T-helper 1 cell treated with Interleukin-12 subunit alpha and Interleukin-12 subunit beta and Interleukin-4 antibody, amounts not matched to agents 30 ng/mL and 1 ng/mL, for 36 hours (primary cell): ENCODE measurements around the gene ZNF385D. TPM values are rescaled to one million over a fixed set of nuclear protein-coding genes. Genes with fewer than 3 reads are reported as not detected.

Source experiments
- intact Hi-C: fragments of 100-400 bp; cut with micrococcal nuclease; formaldehyde crosslinking; loops from one replicate; pipeline ENCODE4 v1.15.1; 2024
- total RNA-seq: library from RNA; stranded (reverse); gene quantifications from 2 replicates; pipeline ENCODE4 v1.2.3, GENCODE V29; 2022

Gene ZNF385D
- total RNA-seq, 1 donor from 2014 or later: not detected

- intact Hi-C loops: no loop called here
These were observed 68.8 kb downstream of the ZNF385D start for GRCh38 chr3:21682206-21682605.

GRCh38 chr3:21673393-21673792 is 77.6 kb downstream of the ZNF385D start:
- intact Hi-C loops: no loop called here

DNA sequence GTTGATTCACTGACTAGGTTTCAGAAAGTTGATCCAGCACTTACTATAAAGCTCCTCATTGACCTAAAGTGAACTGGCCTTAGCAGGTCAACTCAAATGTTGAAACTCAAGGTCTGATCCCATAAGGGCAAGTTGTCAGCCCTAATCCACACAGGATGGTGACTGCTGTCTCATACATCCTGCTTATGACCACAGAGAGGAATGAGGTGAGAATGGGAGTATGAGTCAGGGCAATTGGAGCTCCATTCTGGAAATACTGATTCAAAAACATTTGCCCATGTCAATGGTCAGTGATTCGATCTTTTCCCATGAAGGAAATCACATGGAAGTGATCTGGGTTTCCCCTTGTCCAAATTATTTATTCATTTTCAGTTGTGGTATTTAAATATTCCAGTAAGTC is 78.7 kb downstream of the ZNF385D start:
- intact Hi-C loops: no loop called here

DNA sequence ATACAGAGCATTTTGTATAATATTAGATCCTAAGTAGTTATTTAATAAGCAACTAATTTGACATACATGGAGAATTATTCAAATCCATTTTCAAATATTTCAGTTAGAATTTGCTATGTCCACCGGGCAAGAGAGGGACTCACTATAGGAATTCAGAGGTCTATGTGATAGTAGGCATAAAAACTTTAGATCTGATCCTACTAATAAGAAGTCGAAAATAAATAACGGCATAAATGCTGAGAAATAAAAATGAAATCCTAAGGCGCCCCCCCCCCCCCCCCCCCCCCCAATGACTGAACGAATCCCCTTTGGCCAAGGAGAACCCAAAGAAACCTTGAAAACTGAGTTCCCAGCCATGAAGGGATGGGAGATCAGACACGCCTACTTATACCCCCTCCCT is 80.6 kb downstream of the ZNF385D start:
- intact Hi-C loops: no loop called here

DNA sequence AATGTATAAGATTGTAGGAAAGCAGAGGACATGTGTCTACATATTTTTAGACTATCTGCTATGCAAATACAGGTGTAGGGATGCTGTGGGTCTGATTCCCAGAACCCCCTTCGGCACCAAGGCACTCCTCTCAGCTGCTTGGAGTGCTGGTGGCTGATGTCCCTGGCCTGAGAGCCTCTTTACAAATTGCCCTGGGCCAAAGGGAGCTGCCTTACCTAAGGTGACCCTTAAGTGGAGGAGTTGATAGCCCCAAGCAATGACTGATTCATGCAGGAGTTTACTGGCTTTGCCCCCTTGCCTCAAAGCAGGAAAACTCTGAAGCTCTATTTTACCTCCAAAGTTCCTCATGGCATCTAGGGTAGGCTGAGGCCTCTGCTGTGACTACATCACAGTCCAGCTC is 83.0 kb downstream of the ZNF385D start:
- intact Hi-C loops: no loop called here

DNA sequence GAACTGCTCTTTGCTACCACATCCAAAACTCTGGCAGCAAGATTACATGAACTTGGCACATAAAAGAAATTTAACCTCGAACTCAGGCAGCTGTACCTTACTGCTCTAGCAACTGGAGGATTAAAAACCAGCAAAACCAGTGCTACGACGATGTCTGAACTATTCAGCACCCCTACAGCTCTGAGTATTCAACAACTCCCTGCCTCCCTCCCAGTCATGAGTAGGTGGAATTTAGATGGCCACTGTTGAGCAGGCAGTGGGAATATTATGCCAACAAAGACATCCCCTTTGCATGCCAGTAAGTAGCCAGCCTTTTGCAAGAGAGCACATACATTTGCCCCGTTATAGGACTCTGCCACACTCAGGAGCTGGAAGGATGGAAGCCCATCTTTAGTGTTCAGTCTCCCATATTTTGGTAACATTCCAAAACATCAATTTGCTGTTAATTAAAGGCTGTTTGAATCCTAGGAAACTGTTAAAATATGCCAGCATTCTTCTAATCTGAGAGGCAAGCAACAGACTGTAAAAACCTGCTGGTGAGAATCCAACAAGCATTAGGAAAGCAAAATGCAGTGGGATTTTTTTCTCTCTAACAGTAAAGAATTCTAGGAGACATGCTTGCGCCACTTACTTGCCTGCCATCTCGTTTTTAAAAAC is 85.4 kb downstream of the ZNF385D start:
- intact Hi-C loops: no loop called here

GRCh38 chr3:21664996-21665395 is 86.0 kb downstream of the ZNF385D start:
- intact Hi-C loops: no loop called here

- intact Hi-C loops: no loop called here
These were observed 88.6 kb downstream of the ZNF385D start for GRCh38 chr3:21662403-21662802.

DNA sequence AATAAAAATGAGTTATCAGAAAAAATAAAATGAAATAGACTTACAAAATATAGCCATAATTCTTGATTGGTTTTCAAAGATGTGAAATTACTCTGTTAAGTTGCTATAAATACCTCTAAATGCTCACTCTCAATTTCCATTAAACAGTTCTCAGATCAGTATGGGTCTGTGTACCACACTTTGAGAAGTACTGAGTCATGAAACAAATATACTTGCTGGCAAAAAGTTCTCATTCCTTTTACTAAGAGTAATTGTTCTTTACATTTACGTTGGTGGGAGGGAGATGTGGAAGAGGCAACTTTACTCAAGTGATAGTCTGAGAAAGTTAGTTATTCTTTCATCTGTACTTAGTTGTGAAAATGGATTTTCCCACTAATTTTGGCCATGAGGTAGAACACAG is 96.3 kb downstream of the ZNF385D start:
- intact Hi-C loops: no loop called here

- intact Hi-C loops: no loop called here
These were observed 96.8 kb downstream of the ZNF385D start for GRCh38 chr3:21654241-21654640.

DNA sequence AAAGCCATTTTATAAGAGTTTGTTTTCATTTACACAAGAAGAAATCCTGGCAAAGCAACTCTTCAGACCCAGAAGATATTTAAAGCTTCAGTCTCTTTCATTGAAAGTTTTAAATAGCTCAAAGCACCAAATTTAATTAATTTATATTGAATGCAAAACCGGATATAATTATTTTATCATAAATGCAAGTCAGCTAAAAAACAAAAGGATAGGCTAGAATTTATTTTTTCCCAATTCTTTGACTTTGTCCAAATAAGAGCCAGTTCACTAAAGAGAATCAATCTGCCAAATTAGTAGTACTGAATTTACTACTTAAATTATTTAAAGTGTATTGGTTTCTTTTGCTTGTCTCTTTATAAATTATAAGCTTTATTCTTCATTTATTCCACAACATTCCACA is 101.5 kb downstream of the ZNF385D start:
- intact Hi-C loops: no loop called here

- intact Hi-C loops: no loop called here
These were observed 103.0 kb downstream of the ZNF385D start for GRCh38 chr3:21647961-21648360.

GRCh38 chr3:21645121-21645897 is 105.7 kb downstream of the ZNF385D start:
- intact Hi-C loops: no loop called here

DNA sequence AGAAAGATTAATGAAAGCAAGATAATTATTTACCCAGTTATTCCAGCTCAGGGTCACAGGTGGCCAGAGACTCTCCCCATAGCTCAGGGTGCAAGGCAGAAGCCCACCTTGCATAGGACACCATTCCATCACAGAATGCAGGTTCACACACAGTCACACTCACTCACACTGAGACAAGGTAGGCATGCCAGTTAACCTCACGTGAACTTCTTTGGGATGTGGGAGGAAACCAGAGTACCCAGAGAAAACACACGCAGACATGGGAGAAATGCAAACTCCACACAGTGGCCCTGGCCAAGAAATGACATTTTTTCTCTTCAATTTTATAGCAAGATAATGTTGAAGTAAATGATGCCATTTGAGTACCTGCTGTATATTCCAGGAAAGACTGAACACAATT is 106.7 kb downstream of the ZNF385D start:
- intact Hi-C loops: no loop called here

GRCh38 chr3:21643752-21644151 is 107.3 kb downstream of the ZNF385D start:
- intact Hi-C loops: no loop called here

DNA sequence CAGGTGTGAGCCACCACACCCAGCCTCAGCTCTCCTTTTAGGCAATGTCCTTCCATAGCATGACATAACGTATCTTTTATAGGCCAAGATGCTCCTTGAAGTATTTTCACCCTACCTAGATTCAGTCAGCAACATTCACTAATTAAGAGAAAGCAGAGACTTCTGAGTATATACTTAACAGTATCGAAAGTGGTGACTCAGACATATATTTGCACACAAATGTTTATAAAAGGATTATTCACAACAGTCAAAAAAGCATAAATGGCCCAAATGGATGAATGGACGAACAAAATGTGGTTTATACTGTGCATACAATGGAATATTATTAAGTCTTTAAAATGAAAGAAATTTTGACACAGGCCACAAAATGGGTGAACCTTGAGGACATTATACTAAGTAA is 108.6 kb downstream of the ZNF385D start:
- intact Hi-C loops: no loop called here

GRCh38 chr3:21641959-21642358 is 109.1 kb downstream of the ZNF385D start:
- intact Hi-C loops: no loop called here

DNA sequence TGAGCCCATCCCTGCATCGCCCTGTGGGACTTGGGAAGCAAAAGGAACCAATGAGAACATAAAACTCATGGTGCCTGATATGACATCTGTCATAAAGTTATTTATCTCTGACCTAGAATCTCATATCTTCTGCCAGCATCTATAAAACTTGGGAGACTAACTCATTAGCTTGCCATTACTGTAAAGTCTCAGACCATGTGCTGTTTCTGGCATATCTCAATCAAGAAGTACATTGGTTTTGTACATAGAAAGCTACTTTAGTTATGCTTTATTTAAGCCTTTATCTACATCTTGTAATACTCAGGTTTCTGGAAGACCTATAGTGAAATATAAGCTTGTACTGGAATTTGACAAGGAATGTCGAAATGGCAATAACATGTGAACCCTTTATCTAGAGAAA is 112.5 kb downstream of the ZNF385D start:
- intact Hi-C loops: no loop called here

GRCh38 chr3:21634112-21634511 is 116.9 kb downstream of the ZNF385D start:
- intact Hi-C loops: no loop called here

GRCh38 chr3:21624524-21624923 is 126.5 kb downstream of the ZNF385D start:
- intact Hi-C loops: no loop called here

GRCh38 chr3:21621181-21621651 is 129.8 kb downstream of the ZNF385D start:
- intact Hi-C loops: no loop called here

- intact Hi-C loops: no loop called here
These were observed 130.4 kb downstream of the ZNF385D start for GRCh38 chr3:21620511-21621155.
